ENCODE results near the gene NEU3.
"Not testable (repeated sequence)": the region's sequence is repeated elsewhere in the genome, so short reads cannot be mapped to it uniquely, and the experiment has no call there.

NEU3 gene, protein sequence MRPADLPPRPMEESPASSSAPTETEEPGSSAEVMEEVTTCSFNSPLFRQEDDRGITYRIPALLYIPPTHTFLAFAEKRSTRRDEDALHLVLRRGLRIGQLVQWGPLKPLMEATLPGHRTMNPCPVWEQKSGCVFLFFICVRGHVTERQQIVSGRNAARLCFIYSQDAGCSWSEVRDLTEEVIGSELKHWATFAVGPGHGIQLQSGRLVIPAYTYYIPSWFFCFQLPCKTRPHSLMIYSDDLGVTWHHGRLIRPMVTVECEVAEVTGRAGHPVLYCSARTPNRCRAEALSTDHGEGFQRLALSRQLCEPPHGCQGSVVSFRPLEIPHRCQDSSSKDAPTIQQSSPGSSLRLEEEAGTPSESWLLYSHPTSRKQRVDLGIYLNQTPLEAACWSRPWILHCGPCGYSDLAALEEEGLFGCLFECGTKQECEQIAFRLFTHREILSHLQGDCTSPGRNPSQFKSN

DNA sequence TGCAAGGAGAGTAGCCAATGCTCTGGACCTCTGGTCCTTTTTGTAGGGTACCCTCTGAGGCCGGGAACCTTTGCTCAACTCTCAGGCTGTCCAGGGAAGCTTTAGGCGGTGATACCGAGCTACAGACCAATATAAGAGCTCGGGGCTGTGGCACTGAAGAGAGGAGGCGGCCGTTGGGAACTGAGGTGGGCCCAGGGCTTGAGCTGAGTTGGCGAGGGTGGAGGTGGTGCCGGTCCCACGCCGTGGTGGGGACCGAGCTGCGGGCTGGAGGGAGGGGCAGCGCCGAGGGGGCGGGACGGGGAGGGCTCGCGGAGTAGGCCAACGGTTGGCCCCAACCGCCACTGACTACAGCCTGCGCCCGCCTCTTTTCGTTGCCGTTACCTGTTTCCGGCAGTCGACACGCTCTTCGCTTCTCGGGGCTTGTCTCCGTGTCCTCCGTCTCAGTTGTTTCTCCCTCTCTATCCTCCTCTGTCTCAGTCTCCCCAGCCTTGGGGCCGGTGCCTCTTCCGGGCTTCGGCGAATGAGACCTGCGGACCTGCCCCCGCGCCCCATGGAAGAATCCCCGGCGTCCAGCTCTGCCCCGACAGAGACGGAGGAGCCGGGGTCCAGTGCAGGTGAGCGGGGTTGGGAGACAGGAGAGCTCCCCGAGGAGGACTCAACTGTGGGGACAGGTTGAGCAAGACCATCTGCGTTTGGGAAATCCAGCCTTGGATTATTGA lies at the start of gene NEU3:
NEU3 (plus strand) TSS at position 393 of the 719 bp plus-strand sequence; CDS start at position 521, 128 bp downstream.
- peak; percentile 73 to 83 for DNase-seq (ENCODE audit: low read depth in 2 of 2)

DNA sequence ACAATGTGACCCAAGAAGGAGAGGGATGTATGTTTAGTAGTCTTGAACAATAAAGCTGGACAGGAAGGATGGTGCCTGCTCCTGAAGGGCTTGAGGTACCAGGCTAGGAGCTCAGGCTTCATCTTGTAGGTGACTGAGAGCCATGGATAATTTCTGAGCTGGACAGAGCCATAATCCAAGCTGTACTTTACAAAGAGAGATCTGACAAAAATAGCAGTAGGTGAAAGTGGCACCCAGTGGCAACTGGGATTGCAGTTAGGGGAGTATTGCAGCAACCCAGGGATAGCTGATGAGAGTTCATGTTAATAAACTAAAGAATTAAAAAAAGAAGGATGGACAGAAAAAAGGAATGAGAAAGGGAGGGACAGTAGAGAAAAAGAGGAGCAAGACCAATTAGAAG lies 47.2 kb upstream of the NEU3 start:
- no peak for DNase-seq (ENCODE audit: low read depth in 2 of 2)

DNA sequence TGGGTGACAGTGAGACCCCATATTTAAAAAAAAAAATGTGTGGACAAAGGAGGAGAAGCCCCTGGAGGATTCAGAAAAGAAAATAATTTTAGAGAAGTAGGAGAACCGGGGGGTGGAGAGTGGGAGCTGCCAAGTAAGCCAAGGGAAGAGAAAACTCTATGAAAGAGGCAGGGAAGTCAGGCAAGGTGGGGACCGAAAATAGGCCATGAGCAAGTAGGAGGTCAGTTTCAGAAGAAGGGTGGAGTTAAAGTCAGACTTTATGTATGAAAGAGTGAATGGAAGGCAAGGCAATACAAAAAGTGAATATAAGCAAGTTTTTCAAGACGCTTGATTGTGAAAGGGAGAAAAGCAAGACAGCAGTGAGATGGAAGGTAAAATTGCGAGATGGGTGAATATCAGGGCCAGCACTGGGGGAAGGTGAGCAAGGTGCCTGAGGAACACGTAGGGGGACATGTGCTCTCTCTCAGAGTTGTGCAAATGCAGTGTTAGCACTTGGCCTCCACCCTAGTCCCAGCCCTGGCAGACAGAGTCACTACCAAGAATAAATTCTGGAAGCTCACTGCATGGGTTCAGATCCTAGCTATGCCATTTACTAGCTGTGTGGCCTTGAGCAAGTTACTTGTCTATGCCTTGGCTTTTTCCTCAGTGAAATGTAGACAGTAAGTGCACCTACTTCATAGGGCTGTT lies 46.5 kb upstream of the NEU3 start:
- DNase-seq (ENCODE audit: low read depth in 2 of 2) = no peak

DNA sequence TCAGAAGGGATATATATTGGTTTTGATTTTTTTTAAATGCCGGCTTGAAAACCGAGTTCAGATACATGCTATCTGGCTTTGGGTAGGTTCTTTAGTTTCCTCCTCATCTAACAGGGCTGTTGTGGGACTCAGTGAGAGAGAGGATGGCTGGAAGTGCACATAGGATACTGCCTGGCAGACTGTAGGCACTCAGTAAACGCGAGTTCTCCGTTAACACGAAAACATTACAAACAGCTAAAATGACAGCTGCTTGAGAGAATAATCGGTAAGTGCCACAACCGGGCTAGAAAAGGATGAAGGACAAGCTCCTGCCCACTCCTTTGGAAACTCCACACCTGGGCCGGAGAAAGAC lies 40.2 kb upstream of the NEU3 start:
- no peak for DNase-seq (ENCODE audit: low read depth in 2 of 2)

DNA sequence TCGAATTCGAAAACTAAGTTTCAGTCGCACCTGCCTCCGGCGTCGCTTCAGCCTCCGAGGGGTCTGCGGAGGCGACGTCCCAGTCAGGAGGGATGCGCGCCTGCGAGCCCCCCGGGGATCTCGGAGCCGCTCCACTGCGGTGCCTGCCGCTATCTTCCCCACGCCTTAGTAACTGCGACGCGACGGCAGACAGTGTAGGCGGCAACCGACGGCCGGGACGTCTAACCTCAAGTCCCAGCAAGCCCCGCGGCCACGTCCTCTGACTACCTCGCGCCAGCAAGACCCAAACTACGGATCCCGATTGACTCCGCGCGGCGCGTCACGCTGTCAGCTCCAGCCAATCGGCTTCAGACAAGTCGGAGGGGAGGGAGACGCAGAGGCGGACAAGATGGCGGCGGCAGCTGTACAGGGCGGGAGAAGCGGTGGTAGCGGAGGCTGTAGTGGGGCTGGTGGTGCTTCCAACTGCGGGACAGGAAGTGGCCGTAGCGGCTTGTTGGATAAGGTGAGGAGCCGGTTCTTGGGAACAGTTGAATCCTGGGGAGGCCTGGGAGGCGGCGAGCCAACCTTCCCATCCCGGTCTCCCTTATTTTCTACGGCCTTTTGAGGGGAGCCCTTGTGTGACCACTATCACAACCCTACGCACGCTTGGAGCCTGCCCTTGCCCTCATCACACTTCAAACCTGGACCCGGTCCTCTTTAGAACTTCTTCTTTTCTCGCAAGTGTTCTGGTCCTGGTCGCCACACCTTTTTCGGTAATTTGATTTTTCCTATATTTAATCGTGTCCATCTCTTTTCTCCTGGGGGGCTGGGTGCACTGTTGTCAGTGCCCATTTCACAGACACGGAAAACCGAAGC lies 39.6 kb upstream of the NEU3 start, which contains the start of the genes SPCS2 and XRRA1:
SPCS2 (plus strand) TSS at position 369 of the 855 bp plus-strand sequence; CDS start at position 389, 20 bp downstream.
XRRA1 (minus strand) TSS at position 194 of the 855 bp plus-strand sequence. CDS start 8,213 bp downstream, outside the sequence.
- DNase-seq (ENCODE audit: low read depth in 2 of 2) = peak; percentile 97 to 98

DNA sequence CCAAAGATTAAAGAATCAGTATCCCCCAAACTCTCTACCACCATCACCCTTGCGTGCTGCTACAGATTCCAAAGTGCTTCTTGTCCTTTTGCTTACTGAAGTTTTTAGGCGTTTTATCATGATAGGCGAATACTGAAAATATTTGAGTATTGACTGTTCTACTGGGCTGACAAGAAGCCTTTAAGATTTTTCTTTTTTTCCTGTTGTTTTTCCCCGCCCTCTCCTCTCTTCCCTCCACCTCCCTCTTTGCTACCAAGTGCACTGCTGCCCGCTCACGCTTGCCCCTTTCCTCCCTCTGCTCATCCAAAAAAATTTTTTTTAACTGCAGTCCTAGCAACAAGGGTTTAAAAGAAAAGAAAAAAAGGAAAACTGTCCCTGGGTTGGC lies 39.0 kb upstream of the NEU3 start:
- no peak for DNase-seq (ENCODE audit: low read depth in 2 of 2)

DNA sequence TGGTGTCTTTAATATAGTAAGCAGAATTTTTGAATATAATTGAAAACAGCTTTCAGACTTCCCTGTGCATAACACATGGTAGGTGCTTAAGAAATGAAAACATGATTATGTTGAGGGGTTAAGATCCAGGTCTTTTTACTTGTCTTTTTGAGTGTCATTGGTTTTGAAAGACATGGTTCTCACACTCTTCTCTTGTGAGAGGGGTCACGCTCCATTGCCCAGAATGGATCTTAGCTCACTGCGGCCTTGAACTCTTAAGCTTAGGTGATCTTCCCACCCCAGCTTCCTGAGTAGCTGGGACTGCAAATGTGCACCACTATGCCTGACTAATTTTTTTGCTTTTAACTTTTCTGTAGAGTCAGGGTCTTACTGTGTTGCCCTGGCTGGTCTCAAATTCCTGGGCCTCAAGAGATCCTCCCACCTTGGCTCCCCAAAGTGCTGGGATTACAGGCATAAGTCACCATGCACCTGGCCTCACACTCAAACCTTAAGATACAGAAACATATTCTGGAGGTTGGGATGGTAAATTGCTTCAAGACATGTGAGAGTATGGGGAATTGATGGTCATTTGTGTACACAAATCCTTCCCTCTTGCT lies 38.3 kb upstream of the NEU3 start:
- DNase-seq (ENCODE audit: low read depth in 2 of 2) = no peak

DNA sequence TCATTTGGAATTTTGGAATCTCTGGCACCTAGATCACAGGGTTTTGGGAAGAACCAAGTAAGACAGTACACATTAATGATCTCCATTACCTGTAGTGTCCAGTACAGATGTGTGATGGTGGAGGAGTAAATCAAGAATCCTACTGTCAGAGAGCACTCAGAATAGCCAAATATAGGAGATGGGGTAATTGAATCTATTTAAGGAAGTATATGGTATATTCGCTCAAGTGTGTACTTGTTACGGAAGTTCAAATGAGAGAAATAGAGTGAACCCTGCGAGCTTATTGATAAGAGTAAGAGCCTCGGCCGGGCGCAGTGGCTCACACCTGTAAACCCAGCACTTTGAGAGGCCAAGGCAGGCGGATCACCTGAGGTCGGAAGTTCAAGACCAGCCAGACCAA lies 37.5 kb upstream of the NEU3 start:
- no peak for DNase-seq (ENCODE audit: low read depth in 2 of 2)

DNA sequence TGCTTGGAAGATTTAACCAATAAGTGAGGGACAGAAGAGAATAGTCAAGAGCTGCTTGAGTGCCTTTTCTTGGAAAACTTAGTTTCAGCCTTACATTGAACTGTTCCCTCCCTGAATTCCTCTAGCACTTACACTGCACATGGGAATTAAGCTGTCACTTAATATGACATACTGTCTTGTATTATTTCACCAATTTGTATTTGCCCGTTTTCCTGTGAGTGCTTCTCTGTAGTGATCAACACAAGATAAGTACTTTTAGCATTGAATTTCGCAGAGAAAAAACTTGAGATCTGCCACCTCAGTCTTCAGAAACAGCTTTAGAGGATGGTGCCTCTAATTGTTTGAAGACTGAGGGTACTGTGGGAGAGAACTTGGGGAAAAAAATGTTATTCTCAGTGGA lies 36.0 kb upstream of the NEU3 start:
- DNase-seq (ENCODE audit: low read depth in 2 of 2) = no peak

DNA sequence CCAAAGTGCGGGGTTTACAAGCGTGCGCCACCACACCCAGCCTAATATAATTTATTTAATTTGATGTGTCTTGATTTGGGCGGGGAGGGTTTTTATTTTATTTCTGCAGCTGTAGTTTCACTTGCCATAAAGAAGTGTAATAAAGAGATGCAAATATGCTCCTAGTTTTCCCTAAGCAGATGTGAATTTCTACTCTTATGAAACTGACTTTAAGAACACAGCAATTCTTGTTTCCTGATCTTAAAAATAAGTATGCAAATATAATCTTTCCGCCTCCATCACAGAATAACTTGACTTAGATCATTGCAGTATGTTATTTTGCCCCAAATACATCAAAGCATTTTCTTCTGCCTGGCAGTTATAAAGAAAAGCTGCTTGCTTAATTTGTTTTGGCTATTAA lies 35.3 kb upstream of the NEU3 start:
- DNase-seq (ENCODE audit: low read depth in 2 of 2) = no peak

DNA sequence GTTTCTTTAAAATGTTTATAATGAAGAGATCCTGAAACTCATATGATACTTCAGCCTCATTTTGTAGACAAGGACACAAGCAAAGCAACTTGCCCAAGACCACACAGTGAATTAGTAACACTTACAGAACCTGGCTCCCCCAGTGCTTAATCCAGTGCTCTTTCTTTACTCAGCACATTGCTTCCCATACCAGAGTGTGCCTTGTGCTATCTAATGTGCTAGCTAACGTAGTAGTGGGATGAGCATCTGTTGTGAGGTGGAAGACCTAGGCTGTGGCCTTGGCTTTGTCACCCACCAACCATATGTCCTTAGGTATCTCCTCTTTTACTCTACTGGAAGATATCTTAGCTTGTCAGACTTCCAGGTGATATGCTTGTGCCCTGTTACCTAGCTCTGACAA lies 34.5 kb upstream of the NEU3 start:
- DNase-seq (ENCODE audit: low read depth in 2 of 2) = no peak

DNA sequence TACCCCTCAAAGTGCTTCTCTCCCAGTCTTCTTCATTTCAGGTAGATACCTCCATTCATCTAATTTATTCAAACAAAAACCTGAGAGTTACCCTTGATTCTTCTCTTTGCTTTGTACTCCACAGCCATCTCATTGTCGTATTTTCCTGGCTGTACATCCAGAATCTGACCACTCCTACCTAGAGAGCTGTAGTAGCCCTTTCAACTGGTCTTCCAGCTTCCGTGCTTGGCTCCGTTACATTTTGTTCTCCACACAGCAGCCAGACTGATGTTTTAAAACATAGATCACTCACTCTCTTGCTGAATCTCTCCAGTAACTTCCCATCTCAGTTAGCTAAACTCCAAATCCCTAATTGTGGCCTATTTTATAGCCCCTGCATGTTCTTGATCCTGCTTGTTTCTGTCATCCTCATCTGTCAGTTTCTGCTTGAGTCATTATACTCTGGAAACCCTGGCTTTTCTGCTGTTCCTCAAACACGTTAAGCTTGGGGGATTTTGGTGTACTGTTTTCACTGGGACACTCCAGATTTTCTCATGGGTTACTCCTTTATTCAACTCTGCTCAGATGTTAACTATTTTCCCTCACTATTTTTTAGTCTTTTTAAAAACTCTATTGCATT lies 32.2 kb upstream of the NEU3 start:
- no peak for DNase-seq (ENCODE audit: low read depth in 2 of 2)

DNA sequence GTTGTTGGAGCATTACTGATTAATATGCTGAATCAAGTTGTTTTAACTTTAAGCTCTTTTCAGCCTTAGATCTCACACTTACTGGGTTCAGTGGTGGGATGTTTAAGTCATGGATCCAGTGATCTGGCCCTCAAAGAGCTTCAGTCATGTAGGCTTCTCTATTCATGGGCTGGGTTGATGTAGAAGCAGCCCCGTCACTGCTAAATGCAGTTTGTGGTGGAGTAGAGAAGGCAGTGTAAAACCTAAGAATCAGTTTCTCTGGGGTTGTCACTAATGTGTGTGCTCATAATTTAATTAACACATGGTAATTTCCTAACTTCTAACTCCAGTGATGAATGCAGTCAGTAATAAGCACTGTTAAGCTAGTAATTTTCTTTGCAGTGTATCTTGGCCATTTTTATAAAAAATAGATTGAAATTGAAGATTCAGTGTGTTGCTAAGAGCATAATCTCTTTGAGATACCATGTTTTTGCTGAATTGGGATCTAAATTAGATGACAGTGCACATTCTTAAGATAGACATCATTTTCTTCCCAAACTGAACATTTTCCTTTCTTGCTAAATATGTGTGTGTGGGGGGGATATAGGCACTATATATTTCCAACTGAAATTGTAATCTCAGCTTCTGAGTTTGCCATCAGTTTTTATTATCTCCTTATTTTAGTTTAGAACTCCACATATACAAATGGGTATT lies 30.6 kb upstream of the NEU3 start:
- DNase-seq (ENCODE audit: low read depth in 2 of 2) = no peak

DNA sequence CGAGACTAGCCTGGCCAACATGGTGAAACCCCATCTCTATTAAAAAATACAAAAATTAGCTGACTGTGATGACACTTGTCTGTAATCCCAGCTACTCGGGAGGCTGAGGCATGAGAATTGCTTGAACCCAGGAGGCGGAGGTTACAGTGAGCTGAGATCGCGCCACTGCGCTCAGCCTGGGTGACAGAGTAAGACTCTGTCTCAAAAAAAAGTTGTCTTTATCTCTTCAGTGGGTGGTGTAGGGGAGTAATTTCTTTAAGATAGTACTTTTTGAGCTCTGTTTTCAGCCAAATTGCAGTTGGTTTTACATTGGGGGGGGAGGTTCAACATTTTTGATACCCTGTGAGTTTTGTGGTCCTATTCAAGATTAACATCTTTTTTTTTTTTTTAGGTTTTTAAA lies 28.6 kb upstream of the NEU3 start:
- not testable (repeated sequence) for DNase-seq (ENCODE audit: low read depth in 2 of 2)

DNA sequence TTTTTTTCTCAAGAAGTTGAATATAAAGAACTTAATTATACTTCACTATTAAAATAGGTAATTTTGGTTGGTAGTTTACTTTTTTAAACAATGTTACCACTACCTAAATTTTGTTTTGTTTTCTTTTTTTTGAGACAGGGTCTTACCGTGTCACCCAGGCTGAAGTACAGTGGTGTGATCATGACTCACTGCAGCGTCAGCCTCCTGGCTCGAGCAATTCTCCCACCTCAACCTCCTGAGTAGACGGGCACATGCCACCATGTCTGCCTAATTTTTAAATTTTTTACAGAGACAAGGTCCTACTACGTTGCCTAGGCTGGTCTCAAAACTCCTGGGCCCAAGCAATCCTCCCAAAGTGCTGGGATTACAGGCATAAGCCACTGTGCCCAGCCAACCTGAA lies 22.1 kb upstream of the NEU3 start:
- DNase-seq (ENCODE audit: low read depth in 2 of 2) = no peak

DNA sequence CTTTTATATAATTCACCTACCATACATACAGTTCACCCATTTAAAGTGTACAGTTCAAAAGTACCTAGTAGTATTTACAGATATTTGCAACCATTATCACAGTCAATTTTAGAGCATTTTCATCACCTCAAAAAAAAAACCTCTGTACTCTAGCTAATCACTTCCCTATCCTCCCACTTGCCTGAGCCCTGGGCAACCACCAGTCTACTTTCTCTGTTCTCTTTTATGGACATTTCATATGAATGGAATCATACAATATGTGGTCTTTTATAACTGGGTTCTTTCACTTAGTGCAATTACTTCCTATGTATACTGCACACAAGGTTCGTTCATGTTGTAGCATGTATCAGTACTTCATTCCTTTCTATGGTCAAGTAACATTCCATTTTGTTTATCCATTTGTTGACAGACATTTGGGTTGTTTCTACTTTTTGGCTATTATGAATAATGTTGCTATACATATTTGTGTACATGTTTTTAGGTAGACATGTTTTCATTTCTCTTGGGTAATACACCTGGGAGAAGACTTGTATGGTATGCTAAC lies 17.8 kb upstream of the NEU3 start:
- no peak for DNase-seq (ENCODE audit: low read depth in 2 of 2)

DNA sequence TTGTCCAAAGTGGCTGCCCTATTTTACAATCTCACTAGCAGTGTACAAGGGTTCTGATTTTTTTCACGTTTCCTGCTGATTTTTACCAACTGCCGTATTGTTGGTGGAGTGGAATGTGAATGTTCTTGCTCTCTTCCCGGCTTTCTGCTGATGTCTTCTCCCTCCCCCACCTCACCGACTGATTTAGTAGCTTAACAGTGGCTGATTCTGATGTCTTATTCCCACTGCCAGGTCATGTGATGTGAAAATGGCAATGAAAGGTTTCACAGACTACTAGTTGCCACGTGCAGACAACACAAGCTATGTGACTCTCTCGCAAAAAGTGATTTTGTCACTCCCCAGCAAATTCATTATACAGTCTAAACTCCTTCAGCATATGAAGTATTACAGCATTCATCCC lies 17.3 kb upstream of the NEU3 start:
- DNase-seq (ENCODE audit: low read depth in 2 of 2) = no peak

DNA sequence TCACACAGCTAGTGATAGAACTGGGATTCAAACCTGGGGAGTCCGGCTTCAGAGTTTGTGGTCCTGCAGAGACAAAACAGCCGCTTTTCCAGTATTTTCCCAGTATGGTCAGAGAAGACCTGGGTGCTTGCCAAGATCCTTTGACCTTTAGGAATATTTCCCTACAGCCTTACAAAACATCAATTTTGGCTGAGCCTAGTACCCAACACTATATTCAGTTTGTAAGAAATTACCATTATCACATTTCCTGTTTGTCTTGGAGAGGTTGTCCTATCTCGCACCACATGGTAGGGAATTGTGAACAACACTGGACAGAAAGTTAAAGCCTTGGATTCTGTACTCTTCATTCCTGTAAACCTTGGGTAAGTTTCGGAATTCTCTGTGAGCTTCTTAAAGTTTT lies 10.7 kb upstream of the NEU3 start:
- no peak for DNase-seq (ENCODE audit: low read depth in 2 of 2)

DNA sequence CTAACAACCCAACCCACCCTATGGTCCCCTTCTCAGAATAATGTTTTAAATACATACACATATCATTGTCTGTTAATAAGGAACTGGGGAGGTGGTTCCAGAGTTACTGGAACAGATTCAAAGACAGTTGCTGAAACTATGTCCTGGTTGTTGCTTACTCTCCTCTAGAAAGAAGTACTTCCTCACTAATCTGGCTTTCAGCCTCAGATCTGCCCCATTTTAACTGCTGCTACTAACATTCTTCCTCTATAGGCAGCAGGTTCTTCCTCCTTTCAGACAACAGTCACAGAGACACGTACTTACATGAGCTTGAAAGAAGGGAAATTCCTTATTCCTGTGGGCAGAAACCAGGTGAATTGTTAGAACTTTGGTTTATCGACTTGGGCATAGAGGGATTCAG lies 8.1 kb upstream of the NEU3 start:
- no peak for DNase-seq (ENCODE audit: low read depth in 2 of 2)

DNA sequence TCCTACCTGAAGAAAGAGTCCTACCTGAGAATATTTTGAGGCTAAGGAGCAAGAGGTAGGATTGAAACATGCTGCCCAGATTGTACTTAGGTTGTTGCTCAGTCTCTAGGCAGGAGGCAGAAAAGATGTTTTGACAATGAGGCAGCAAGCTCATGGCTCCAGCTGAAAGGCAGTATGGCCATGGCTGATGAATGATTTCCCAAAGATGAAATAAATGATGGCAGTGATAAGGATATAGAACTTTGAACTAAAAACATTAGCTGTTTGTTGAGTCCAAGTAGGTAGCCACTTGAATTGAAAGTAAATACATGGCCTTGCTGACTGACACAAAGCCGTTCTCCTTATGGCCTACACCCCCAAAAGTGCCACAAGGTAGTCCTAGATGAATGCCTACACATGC lies 6.8 kb upstream of the NEU3 start:
- DNase-seq (ENCODE audit: low read depth in 2 of 2) = no peak

Data from stimulated activated CD4-positive, alpha-beta T cell treated with anti-CD3 and anti-CD28 coated beads, Interleukin-4, amount 100 ng/mL, for 48 hours (primary cell).